A549 (cell line): ENCODE results near the gene SEMA3E. TPM values are rescaled to one million over a fixed set of nuclear protein-coding genes. Genes with fewer than 3 reads are reported as not detected.

Source experiments
- ATAC-seq, 2 experiments: fragments of 200-7000 bp in 1 of 2; fragments of >200 bp in 1 of 2; cut with Nextera tagmentation in 1 of 2; cut with Tn5 transposase in 1 of 2; 3 replicates each; pipeline versions ENCODE4 v1.8.0 to v1.9.1; 2018 to 2020; ENCODE audit warnings: mild to moderate bottlenecking in 1 of 2, moderate library complexity in 1 of 2
- CTCF ChIA-PET: fragments of 300-600 bp; sonication (Branson Sonifier 250); formaldehyde crosslinking; extraction: SDS; loops from one replicate; lab custom pipeline; 2021; ENCODE audit warnings: antibody characterized with exemption, inconsistent platforms; lab: Yijun Ruan, JAX
- POLR2A ChIA-PET: fragments of 350-600 bp; formaldehyde crosslinking; extraction: SDS; loops from one replicate; lab custom pipeline; 2021; ENCODE audit warnings: antibody characterized with exemption, inconsistent platforms; lab: Yijun Ruan, JAX
- DNase-seq, 2 experiments: peaks; one replicate each; pipeline versions ENCODE4 v3.0.0 to v3.0.0-alpha.2; 2011 to 2016; ENCODE audit warnings: low read depth in 1 of 2, low spot score in 1 of 2
- FAIRE-seq: peaks from 2 replicates; lab custom pipeline; 2011; peaks lifted over from hg19 to GRCh38; lab: Jason Lieb, UNC
- H3K27ac ChIP-seq, 2 experiments: fragments of >200 bp; sonication (Bioruptor Twin); formaldehyde crosslinking; 3 replicates each; pipeline ENCODE4 v1.5.1; 2016 to 2017
- H3K4me1 ChIP-seq: fragments of >200 bp; sonication (Bioruptor Twin); formaldehyde crosslinking; 3 replicates; pipeline ENCODE4 v1.6.1; 2016
- H3K4me2 ChIP-seq: fragments of >200 bp; sonication (Bioruptor Twin); formaldehyde crosslinking; 3 replicates; pipeline ENCODE4 v1.6.1; 2016
- H3K4me3 ChIP-seq: fragments of >200 bp; sonication (Bioruptor Twin); formaldehyde crosslinking; 3 replicates; pipeline ENCODE4 v1.5.1; 2016
- H3K9me3 ChIP-seq: fragments of >200 bp; sonication (Bioruptor Twin); formaldehyde crosslinking; 3 replicates; pipeline ENCODE4 v1.6.1; 2016
- ATOH8 ChIP-seq: fragments of 250-450 bp; sonication (Bioruptor Pico); IDR thresholded peaks from 2 replicates; pipeline ENCODE4 v1.5.0; 2020; ENCODE audit warnings: low read depth, mild to moderate bottlenecking, moderate library complexity
- CBX2 ChIP-seq: fragments of 200-600 bp; sonication (generic); IDR thresholded peaks from 2 replicates; pipeline ENCODE4 v1.6.1; 2016; ENCODE audit warnings: low read depth, mild to moderate bottlenecking, borderline replicate concordance
- CBX8 ChIP-seq: fragments of 200-600 bp; sonication (generic); IDR thresholded peaks from 2 replicates; pipeline ENCODE4 v1.6.1; 2016
- CHD2 ChIP-seq: fragments of 150-350 bp; IDR thresholded peaks from 2 replicates; pipeline ENCODE4 v1.6.1; 2014; ENCODE audit warnings: low read length; ENCODE audit not compliant: partially characterized antibody
- EHF ChIP-seq: fragments of 250-450 bp; sonication (Bioruptor Pico); IDR thresholded peaks from 2 replicates; pipeline ENCODE4 v1.5.0; 2020; ENCODE audit warnings: mild to moderate bottlenecking
- EP300 ChIP-seq, 2 experiments: fragments of >200 bp; sonication (Bioruptor Twin); formaldehyde crosslinking; IDR thresholded peaks; 2 replicates in 1 of 2; 3 replicates in 1 of 2; pipeline ENCODE4 v1.6.1; 2016 to 2017
- FOSB ChIP-seq: fragments of 250-450 bp; sonication (Bioruptor Pico); IDR thresholded peaks from 2 replicates; pipeline ENCODE4 v1.5.0; 2020; ENCODE audit warnings: mild to moderate bottlenecking, moderate library complexity
- FOXS1 ChIP-seq: fragments of 250-450 bp; sonication (Bioruptor Pico); IDR thresholded peaks from 2 replicates; pipeline ENCODE4 v1.5.0; 2020; ENCODE audit warnings: mild to moderate bottlenecking, moderate library complexity
- HDAC2 ChIP-seq: fragments of 200-600 bp; sonication (generic); IDR thresholded peaks from 2 replicates; pipeline ENCODE4 v1.6.1; 2016
- HES2 ChIP-seq: fragments of >200 bp; sonication (Bioruptor Twin); formaldehyde crosslinking; IDR thresholded peaks from 2 replicates; pipeline ENCODE4 v1.6.1; 2016
- HMGXB4 ChIP-seq: fragments of 250-450 bp; sonication (Bioruptor Pico); IDR thresholded peaks from 2 replicates; pipeline ENCODE4 v1.5.0; 2021; ENCODE audit warnings: mild to moderate bottlenecking, moderate library complexity, borderline replicate concordance
- HOXB13 ChIP-seq: fragments of 250-450 bp; sonication (Bioruptor Pico); IDR thresholded peaks from 2 replicates; pipeline ENCODE4 v1.5.0; 2020; ENCODE audit warnings: low read depth, mild to moderate bottlenecking, moderate library complexity
- JUN ChIP-seq, 2 experiments: fragments of >200 bp; sonication (Bioruptor Twin); formaldehyde crosslinking; IDR thresholded peaks; 2 replicates in 1 of 2; 3 replicates in 1 of 2; pipeline ENCODE4 v1.6.1; 2016 to 2017
- KDM1A ChIP-seq: fragments of 200-600 bp; sonication (generic); IDR thresholded peaks from 2 replicates; pipeline ENCODE4 v1.6.1; 2016; ENCODE audit warnings: low read depth, mild to moderate bottlenecking
- MAFK ChIP-seq: fragments of 450-650 bp; IDR thresholded peaks from 2 replicates; pipeline ENCODE4 v1.6.1; 2014; ENCODE audit not compliant: partially characterized antibody
- MAX ChIP-seq: IDR thresholded peaks from 2 replicates; pipeline ENCODE4 v1.6.1; 2012
- NFE2L2 ChIP-seq: fragments of 150-350 bp; conservative IDR thresholded peaks from 2 replicates; pipeline ENCODE4 v1.6.1; 2014; ENCODE audit warnings: low read length
- NPAS2 ChIP-seq: fragments of 250-450 bp; sonication (Bioruptor Pico); IDR thresholded peaks from 2 replicates; pipeline ENCODE4 v1.8.0; 2022; ENCODE audit warnings: mild to moderate bottlenecking, moderate library complexity, borderline replicate concordance
- POLR2AphosphoS2 ChIP-seq: conservative IDR thresholded peaks from 2 replicates; pipeline ENCODE4 v1.6.1; 2012; ENCODE audit warnings: low read length, improper control_type of control experiment, inconsistent platforms
- RAD21 ChIP-seq, 2 experiments: fragments of >200 bp in 1 of 2; sonication (Bioruptor Twin) in 1 of 2; formaldehyde crosslinking in 1 of 2; IDR thresholded peaks in 1 of 2; conservative IDR thresholded peaks in 1 of 2; 2 replicates in 1 of 2; 3 replicates in 1 of 2; pipeline ENCODE4 v1.6.1; 2012 to 2018; ENCODE audit warnings: inconsistent platforms in 1 of 2
- ZC3H11A ChIP-seq: fragments of 450-650 bp; IDR thresholded peaks from 2 replicates; pipeline ENCODE4 v1.6.1; 2014; ENCODE audit warnings: antibody characterized with exemption, mild to moderate bottlenecking
- WGBS: methylation state at CpG from one replicate; pipeline ENCODE4 v1.1.6; 2017; ENCODE audit errors: missing lambda C conversion rate; 5-methylcytosine and 5-hydroxymethylcytosine counted together
- polyA plus RNA-seq, 4 experiments: library from polyadenylated mRNA; depleted of rRNA in 3 of 4; stranded (reverse); fragments of >200 nt; fragmentation: RNase III in 1 of 4; extraction: RNeasy Plus Mini Kit Qiagen cat#74134 plus additional on column Dnase treatment in 1 of 4; gene quantifications; 2 replicates in 3 of 4; 3 replicates in 1 of 4; pipeline ENCODE4 v1.2.3, GENCODE V29; 2011 to 2017

Gene SEMA3E
- polyA plus RNA-seq, 2 of the 4 experiments (the other 2 are of a cell fraction) = 1.4 to 2.3 TPM

- no peak overlapping the region for H3K27ac ChIP-seq
Observed at GRCh38 chr7:83663131-83663530, 14.2 kb upstream of the SEMA3E start.

GRCh38 chr7:83658126-83658525, 9.2 kb upstream of the SEMA3E start:
- H3K4me3 ChIP-seq = no peak overlapping the region
- FAIRE-seq (no peak), DNase-seq (no peak), ATAC-seq (no peak)
- 7% methylated on average over 2 of the region's 2 CpGs for WGBS
- no peak overlapping the region for H3K27ac ChIP-seq
- TF ChIP-seq JUN (IDR thresholded peaks at IDR 0.05) (no peak), EHF (CRISPR knock-in tag) (no peak), ATOH8 (CRISPR knock-in tag) (no peak), KDM1A (no peak)
- ChIA-PET POLR2A (no interaction called here), CTCF (interaction anchor here (0.7 to 1.6 kb wide), 2 partner anchors 12 to 31 kb away, joined by 3 read pairs; no protein-coding TSS in a partner anchor)
- H3K4me2 ChIP-seq = no peak overlapping the region
- H3K9me3 ChIP-seq = no peaks in the 10 kb centered on the region
- no peaks in the 10 kb centered on the region for H3K4me1 ChIP-seq

More at GRCh38 chr7:83663131-83663530, 14.2 kb upstream of the SEMA3E start:
- FAIRE-seq = no peak
- TF ChIP-seq EP300 (IDR thresholded peaks at IDR 0.05) (no peak), HES2 (no peak), FOSB (CRISPR knock-in tag) (no peak), CBX8 (no peak), ZC3H11A (no peak), POLR2AphosphoS2 (no peak), CHD2 (no peak), NPAS2 (CRISPR knock-in tag) (no peak), MAX (no peak), HMGXB4 (no peak), FOXS1 (CRISPR knock-in tag) (no peak), HOXB13 (no peak), CBX2 (no peak), MAFK (no peak), RAD21 (conservative IDR thresholded peaks at IDR 0.05 in 1 of 2, IDR thresholded peaks at IDR 0.05 in 1 of 2) (no peak), ATOH8 (CRISPR knock-in tag) (no peak), HDAC2 (no peak), NFE2L2 (no peak)
- TF ChIP-seq, all 56 proteins: peak for 0
- WGBS = 40% methylated on average over 4 of the region's 4 CpGs
- Histone ChIP-seq H3K4me2 (no peak overlapping the region), H3K4me1 (no peaks in the 10 kb centered on the region), H3K9me3 (no peaks in the 10 kb centered on the region), H3K4me3 (no peak overlapping the region)
- no peak; a peak in 1 of 6 replicates for ATAC-seq
- CTCF ChIA-PET = no interaction called here
- no peak for DNase-seq
- POLR2A ChIA-PET = no interaction called here
